ENCODE results near the gene TEX29.

TEX29 gene

DNA sequence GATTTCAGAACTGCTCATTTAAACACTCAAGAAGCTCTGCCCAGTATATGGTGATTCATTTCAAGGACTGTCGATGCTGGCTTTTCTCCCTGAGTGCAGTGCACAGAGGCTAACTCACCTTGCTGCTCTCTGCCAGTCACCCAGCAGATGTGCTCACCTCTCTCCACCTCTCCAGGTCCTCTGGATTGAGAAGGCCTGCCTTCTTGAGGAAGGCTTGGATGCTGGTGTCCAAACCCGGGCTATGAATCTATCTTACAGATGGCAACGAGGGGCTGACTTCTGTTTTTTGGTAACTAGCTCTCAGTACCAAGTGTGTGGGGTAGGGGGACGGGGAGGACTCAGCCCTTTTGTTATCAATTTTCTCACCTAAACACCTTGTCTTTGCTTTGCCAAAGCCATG, 47.6 kb downstream of the TEX29 start:
- DNase-seq (ENCODE audit: low read depth) = no peak

- DNase-seq (ENCODE audit: low read depth) = no peak
Measured at GRCh38 chr13:111370147-111370546, 49.7 kb downstream of the TEX29 start.

GRCh38 chr13:111370570-111371535, 50.4 kb downstream of the TEX29 start:
- DNase-seq (ENCODE audit: low read depth) = no peak

DNA sequence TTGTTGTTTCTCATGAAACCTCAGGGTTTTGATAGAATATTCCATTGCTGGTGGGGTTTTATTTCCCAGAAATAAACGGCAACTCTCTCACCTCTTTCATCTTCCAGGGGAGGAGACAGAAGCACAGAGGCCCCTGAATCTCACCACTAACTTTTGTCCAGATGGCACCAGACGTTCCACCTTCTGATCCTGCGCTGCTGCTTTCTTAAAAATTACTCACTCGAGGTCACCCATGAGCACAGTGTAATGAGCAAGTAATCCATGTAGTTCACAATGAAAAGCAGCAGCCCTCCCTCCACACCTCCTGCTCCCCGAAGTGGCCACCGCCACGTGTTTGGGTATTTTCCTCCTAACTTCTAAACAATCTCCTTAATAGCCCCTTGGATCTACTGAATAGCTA, 51.3 kb downstream of the TEX29 start:
- no peak for DNase-seq (ENCODE audit: low read depth)

GRCh38 chr13:111372651-111373425, 52.4 kb downstream of the TEX29 start:
- no peak for DNase-seq (ENCODE audit: low read depth)

- no peak for DNase-seq (ENCODE audit: low read depth)
Measured at GRCh38 chr13:111373486-111373885, 53.0 kb downstream of the TEX29 start.

GRCh38 chr13:111380431-111380830, 60.0 kb downstream of the TEX29 start:
- DNase-seq (ENCODE audit: low read depth) = no peak

- no peak for DNase-seq (ENCODE audit: low read depth)
Measured at GRCh38 chr13:111382411-111382810, 62.0 kb downstream of the TEX29 start.

- no peak for DNase-seq (ENCODE audit: low read depth)
Measured at GRCh38 chr13:111382877-111383276, 62.4 kb downstream of the TEX29 start.

DNA sequence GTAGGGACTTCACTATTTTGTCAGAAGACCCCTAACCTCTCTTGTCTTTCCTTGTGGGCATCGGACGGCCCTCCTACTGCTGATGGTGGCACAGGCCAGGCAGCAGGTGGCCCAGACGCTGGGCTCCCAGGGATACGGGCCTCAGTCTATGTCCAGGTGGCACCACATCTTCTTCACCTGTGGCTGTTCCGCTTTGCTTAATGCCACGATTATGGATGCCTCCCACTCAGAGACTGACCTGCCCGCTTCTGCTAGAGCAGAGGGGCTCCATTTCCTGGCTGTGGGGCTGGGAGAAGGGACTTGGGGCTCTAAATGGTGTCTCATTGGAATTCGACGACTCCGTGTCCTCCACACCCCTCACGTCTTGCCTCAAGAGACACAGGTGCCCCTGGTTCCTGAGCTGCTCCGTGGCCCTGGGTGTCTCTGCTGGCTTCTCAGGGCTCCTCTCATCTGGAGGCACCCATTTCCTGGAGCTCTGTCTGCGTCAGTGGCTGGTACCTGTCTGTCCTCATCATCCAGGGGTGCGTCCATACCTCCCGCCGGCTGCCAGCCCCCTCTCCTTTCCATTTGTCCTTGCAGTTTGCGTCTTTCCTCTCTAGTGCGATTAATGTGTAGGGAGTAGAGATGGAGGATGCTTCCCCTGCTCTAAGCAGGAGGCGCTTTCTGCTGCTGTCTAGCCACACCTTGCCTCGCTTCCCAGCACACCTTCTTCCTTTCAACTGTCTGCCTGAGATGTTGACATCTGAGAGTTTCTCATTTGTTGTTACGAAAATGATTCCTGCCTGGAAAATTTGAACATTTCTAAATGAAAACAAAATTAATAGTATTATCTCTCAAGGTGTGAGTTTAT, 63.4 kb downstream of the TEX29 start:
- DNase-seq (ENCODE audit: low read depth) = no peak

GRCh38 chr13:111384441-111385182, 64.2 kb downstream of the TEX29 start:
- DNase-seq (ENCODE audit: low read depth) = no peak

- no peak for DNase-seq (ENCODE audit: low read depth)
Measured at GRCh38 chr13:111385183-111385857, 64.9 kb downstream of the TEX29 start.

GRCh38 chr13:111387026-111387871, 66.8 kb downstream of the TEX29 start:
- DNase-seq (ENCODE audit: low read depth) = no peak

DNA sequence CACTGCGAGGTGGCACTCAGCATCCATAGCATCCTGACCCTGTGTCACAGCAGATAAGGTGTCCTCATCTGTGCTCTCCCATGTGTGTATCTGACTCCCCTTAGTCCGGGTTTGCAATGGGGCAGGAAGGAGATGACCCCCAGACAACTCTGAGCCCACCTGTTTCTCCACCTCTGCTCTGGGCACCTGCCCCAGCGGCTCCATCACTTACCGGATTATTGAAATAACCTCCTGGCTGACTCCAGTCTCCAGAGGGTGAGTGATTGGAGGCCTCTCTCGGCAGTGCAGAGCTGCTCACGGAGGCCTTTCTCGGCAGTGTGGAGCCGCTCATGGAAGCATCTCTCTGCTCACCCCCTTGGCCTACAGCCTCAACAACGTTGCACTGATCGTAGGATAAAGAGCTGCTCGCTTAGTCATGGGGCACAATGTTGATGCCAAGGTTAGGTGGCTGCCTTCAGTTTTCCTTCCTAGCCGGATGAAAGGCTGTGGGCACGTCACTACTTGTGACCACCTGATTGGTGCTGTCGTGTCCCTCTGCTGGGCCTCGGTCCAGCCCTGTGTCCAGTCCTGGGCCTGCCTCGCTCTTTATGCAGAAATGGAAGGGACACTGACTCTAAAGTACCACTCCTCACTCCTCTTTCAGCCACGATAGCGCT, 67.6 kb downstream of the TEX29 start:
- DNase-seq (ENCODE audit: low read depth) = no peak

DNA sequence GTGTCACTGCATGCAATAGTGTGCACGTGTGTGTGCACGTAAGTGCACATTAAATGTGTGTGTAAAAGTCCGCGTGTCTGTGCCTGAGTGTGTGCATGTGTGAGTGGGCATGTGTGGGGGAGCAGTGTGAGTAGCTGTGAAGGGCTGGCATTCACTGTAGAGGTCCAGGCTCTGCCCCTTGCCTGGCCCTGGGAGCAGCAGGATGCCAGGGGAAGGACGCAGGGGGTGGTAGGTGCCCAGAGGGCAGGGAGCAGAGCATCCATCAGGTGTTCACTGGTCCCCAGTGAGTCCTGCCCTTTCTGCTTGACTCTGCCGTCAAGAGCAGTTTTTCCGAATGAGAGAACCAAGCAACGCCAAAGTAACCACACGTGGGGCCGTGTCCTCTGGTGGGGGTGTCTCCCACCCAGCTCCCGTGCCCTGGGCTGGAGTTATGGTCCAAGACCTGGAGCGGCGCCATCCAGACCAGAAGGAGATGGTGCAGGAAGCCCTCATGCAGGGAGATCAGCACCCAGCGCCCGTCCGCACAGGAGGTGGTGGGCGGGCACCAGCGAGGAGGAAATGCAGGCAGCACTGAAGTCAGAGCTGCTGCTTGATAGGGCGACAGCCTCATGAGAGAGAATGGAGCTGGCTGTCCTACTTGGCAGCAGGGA, 68.5 kb downstream of the TEX29 start:
- no peak for DNase-seq (ENCODE audit: low read depth)

GRCh38 chr13:111389621-111390521, 69.4 kb downstream of the TEX29 start:
- no peak for DNase-seq (ENCODE audit: low read depth)

DNA sequence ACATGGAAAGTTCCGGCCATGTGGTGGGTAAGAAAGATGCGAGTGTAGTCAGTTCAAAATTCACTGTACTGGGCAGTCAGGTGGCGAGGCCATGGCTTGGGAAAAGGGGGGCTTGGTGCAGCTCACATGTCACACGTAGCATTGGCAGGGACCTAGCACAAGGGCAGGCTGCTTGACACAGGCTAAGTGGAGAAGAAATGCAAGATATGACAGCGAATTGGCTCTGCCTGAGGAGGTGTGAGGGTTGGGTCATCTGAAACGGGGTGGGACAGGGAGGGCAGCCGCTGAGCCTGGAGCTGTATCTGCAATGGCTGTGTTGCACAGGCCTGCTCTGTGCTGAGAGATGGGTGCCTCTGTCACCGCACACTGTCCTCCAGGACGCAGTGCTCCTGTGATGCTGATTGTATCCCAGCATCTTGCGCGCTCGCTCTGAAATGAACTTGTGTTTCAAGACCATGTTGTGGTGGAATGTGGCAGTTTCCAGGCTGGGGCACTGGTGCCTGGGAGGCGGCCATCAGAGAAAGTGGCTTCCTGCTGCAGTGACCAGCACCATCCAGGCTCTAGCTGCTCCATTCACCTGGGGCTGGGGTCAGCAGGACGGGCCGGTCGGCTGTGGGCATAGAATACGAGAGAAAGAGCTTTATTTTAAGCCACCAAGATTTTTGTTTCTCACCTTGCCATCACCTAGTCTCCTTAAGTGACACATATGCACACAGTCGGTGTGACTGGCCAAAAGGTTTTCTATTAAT, 70.3 kb downstream of the TEX29 start:
- DNase-seq (ENCODE audit: low read depth) = no peak
